ENCODE results near the gene CABLES2. TPM values are rescaled to one million over a fixed set of nuclear protein-coding genes. Genes with fewer than 3 reads are reported as not detected.
A peak's percentile ranks its signal among the peaks of the same experiment; 100 is the strongest.

Gene CABLES2
- total and polyA plus RNA-seq, 4 donors = 0.92 to 3.2 (median 2.0) TPM

DNA sequence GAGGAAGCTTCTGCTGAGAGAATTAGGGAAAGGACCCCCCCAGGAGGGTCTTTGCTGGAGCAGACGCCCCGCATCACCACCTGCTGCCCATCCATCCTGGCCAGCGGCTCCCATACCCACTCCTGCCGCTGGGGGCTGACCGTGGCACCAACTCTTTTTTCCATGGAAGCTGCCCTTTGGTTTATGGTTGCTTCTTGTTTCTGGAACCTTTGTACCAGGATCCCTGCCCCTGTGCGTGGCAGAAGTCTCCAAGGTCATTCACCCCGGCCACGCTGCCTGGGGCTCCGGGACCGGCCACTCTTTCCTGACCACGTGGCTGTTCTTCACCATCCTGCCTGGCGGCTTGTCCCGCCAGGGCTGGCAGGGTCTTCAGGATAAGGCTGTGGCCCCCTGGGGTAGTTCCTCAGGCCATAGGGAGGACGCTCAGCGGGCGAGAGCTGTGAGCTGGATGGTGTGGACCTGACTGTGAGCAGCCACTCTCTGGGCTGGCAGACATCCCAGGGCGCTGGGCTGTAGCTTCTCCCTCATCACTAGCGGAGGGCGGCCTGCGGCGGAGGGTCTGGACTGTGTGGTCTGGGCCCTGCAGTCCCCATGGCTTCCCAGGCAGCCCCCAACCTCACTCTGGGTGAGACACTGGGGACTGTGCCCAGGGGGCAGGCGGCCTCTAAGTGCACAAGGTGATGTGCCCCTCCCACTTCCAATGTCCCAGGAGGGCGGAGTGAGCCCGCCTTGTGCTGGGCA lies 43.0 kb upstream of the CABLES2 start:
- no peaks in the 10 kb centered on the region for H3K9me3 ChIP-seq (ENCODE audit: control insufficient read depth in 4 of 4, low read length in 3 of 4)
- 54% methylated on average over 24 of the region's 24 CpGs for WGBS
- no peaks in the 10 kb centered on the region for H3K36me3 ChIP-seq (ENCODE audit: control insufficient read depth in 4 of 4, insufficient read depth in 3 of 4, low read depth in 1 of 4, low read length in 3 of 4)
- H3K27me3 ChIP-seq (ENCODE audit: control insufficient read depth in 4 of 4, insufficient read depth in 4 of 4, low read length in 3 of 4) = peaks cover 0 to 4% (median 0%) of the 10 kb centered on the region in 4 donors
- H3K4me1 ChIP-seq (ENCODE audit: control insufficient read depth in 4 of 4, insufficient read depth in 4 of 4, low read length in 3 of 4) = peaks cover 1 to 9% (median 5%) of the 10 kb centered on the region in 4 donors
- H3K4me3 ChIP-seq (ENCODE audit: low read depth in 1 of 3, low read length in 3 of 3) = no peak overlapping the region
- TF ChIP-seq RAD21 (IDR thresholded peaks at IDR 0.05) = no peak
- TF ChIP-seq, protein P1, sequence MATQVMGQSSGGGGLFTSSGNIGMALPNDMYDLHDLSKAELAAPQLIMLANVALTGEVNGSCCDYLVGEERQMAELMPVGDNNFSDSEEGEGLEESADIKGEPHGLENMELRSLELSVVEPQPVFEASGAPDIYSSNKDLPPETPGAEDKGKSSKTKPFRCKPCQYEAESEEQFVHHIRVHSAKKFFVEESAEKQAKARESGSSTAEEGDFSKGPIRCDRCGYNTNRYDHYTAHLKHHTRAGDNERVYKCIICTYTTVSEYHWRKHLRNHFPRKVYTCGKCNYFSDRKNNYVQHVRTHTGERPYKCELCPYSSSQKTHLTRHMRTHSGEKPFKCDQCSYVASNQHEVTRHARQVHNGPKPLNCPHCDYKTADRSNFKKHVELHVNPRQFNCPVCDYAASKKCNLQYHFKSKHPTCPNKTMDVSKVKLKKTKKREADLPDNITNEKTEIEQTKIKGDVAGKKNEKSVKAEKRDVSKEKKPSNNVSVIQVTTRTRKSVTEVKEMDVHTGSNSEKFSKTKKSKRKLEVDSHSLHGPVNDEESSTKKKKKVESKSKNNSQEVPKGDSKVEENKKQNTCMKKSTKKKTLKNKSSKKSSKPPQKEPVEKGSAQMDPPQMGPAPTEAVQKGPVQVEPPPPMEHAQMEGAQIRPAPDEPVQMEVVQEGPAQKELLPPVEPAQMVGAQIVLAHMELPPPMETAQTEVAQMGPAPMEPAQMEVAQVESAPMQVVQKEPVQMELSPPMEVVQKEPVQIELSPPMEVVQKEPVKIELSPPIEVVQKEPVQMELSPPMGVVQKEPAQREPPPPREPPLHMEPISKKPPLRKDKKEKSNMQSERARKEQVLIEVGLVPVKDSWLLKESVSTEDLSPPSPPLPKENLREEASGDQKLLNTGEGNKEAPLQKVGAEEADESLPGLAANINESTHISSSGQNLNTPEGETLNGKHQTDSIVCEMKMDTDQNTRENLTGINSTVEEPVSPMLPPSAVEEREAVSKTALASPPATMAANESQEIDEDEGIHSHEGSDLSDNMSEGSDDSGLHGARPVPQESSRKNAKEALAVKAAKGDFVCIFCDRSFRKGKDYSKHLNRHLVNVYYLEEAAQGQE (IDR thresholded peaks at IDR 0.05) = no peak
- TF ChIP-seq, protein P2, sequence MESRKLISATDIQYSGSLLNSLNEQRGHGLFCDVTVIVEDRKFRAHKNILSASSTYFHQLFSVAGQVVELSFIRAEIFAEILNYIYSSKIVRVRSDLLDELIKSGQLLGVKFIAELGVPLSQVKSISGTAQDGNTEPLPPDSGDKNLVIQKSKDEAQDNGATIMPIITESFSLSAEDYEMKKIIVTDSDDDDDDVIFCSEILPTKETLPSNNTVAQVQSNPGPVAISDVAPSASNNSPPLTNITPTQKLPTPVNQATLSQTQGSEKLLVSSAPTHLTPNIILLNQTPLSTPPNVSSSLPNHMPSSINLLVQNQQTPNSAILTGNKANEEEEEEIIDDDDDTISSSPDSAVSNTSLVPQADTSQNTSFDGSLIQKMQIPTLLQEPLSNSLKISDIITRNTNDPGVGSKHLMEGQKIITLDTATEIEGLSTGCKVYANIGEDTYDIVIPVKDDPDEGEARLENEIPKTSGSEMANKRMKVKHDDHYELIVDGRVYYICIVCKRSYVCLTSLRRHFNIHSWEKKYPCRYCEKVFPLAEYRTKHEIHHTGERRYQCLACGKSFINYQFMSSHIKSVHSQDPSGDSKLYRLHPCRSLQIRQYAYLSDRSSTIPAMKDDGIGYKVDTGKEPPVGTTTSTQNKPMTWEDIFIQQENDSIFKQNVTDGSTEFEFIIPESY (IDR thresholded peaks at IDR 0.05) = no peak
- no peak for TF ChIP-seq FOXA2 (IDR thresholded peaks at IDR 0.05)
- TF ChIP-seq MAX (IDR thresholded peaks at IDR 0.05) = no peak
- TF ChIP-seq SP1 (IDR thresholded peaks at IDR 0.05) = peak; percentile 25
- no peak for TF ChIP-seq GABPA (IDR thresholded peaks at IDR 0.05 in 1 of 2, conservative IDR thresholded peaks at IDR 0.05 in 1 of 2)
- TF ChIP-seq HNF4A (conservative IDR thresholded peaks at IDR 0.05) = peak; percentile 81 to 92
- no peak for TF ChIP-seq EGR1 (IDR thresholded peaks at IDR 0.05; ENCODE audit: low read depth in 2 of 2)
- TF ChIP-seq ATF3 (IDR thresholded peaks at IDR 0.05) = no peak
- TF ChIP-seq YY1 (IDR thresholded peaks at IDR 0.05) = no peak
- no peak for TF ChIP-seq NR2F2 (IDR thresholded peaks at IDR 0.05)
- TF ChIP-seq CTCF (IDR thresholded peaks at IDR 0.05; ENCODE audit: low read depth, low read length, missing input control) = peak; percentile 9
- no peak for TF ChIP-seq FOXA1 (IDR thresholded peaks at IDR 0.05)
- peak; percentile 74 to 80 for TF ChIP-seq RXRA (IDR thresholded peaks at IDR 0.05)
- TF ChIP-seq HNF4G (IDR thresholded peaks at IDR 0.05) = peak; percentile 24
- TF ChIP-seq JUND (IDR thresholded peaks at IDR 0.05) = no peak
- TF ChIP-seq TAF1 (conservative IDR thresholded peaks at IDR 0.05) = no peak
- no peak for DNase-seq (ENCODE audit: low spot score)
- no peak overlapping the region for H3K9ac ChIP-seq (ENCODE audit: low read depth in 1 of 2, low read length in 2 of 2)
- no peak overlapping the region for H3K27ac ChIP-seq (ENCODE audit: low read depth in 1 of 2, low read length in 2 of 2)

Data from liver (tissue), 9 donors.